GM12865 (cell line): Measurements from ENCODE around the gene SLC27A5.

Experiments
- DNase-seq: peaks from one replicate; pipeline ENCODE4 v3.0.0; 2010; ENCODE audit warnings: low read depth
- H3K4me3 ChIP-seq: 2 replicates; pipeline ENCODE4 v1.5.1; 2011; ENCODE audit warnings: mild to moderate bottlenecking, low read depth, low read length, control low read depth
- TF ChIP-seq, protein P1 (sequence below): IDR thresholded peaks from 2 replicates; pipeline ENCODE4 v1.5.1; 2011; ENCODE audit warnings: low read length, control low read depth, low read depth, inconsistent platforms; ENCODE audit not compliant: insufficient read depth; ENCODE audit errors: missing control alignments

The SLC27A5 gene

DNA sequence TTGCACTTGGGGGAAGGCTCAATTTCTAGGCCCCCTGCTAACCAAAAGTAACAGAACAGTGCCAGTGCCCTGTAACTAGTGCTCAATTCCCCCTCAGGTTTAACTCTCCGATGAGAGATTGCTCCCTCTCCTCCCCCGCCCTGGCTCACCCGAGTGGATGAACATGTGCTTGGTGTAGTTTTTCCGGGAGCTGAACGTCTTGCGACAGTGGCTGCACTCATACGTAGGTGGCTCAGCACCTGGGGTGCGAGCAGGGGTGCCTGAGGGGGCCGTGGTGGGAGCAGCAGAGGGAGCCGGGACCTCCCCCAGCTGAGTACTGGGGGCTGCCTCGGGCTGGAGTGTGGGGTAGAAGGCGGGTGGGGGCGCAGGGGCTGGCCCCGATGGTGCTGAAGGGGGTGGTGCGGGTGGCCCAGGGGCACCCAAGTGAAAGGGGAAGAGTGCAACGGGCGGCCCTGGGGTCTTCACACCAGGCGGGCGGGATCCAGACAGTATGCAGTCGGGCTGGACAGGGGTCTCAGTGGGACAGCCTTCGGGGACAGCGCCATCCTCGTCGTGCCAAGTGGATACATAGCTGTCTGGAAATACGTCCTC, 4.5 kb upstream of the SLC27A5 start:
- no peak for DNase-seq
- no peak overlapping the region for H3K4me3 ChIP-seq
- TF ChIP-seq, protein P1, sequence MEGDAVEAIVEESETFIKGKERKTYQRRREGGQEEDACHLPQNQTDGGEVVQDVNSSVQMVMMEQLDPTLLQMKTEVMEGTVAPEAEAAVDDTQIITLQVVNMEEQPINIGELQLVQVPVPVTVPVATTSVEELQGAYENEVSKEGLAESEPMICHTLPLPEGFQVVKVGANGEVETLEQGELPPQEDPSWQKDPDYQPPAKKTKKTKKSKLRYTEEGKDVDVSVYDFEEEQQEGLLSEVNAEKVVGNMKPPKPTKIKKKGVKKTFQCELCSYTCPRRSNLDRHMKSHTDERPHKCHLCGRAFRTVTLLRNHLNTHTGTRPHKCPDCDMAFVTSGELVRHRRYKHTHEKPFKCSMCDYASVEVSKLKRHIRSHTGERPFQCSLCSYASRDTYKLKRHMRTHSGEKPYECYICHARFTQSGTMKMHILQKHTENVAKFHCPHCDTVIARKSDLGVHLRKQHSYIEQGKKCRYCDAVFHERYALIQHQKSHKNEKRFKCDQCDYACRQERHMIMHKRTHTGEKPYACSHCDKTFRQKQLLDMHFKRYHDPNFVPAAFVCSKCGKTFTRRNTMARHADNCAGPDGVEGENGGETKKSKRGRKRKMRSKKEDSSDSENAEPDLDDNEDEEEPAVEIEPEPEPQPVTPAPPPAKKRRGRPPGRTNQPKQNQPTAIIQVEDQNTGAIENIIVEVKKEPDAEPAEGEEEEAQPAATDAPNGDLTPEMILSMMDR = no peak

DNA sequence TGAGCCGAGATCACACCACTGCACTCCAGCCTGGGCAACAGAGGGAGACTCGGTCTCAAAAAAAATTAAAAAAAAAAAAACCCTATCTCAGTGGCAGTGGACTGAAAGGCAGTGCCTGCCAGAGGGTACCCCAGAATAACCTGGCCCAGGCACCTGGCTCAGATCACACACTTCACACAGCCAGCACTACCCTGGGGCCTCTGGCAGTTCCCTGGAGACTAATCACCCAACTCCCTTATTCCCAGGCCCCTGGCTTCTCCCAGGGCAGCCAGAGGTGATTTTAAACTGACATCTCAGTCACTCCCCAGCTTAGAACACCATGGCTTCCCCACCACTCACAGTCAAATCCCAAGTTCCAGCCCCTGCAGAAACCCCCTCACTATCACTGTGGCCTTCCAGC, 3.5 kb upstream of the SLC27A5 start:
- no peak for DNase-seq
- TF ChIP-seq, protein P1 = no peak
- no peak overlapping the region for H3K4me3 ChIP-seq

DNA sequence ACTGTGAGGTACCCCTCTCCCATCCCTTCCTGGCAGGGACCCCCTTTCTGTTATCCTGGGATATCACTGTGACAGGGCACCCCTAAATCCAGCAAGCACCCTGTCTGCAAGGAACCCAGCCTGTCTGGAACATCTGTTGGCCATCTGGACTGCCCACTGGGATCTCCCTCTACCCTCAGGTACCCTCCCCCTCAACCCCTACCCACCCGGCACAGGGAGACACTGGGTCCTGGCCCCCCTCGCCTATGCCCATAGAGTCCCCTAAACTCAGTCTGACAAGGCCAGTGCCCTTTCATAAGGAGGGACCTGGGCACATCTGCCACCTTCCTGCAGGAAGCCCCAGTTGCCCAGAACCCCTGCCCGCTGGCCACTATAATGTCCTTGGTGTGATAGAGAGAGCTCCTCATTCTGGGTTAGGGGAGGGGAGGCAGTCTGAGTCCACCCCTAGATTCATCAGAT, 2.8 kb upstream of the SLC27A5 start:
- peak overlapping the region; percentile 97 for H3K4me3 ChIP-seq
- no peak for DNase-seq
- TF ChIP-seq, protein P1 = no peak

DNA sequence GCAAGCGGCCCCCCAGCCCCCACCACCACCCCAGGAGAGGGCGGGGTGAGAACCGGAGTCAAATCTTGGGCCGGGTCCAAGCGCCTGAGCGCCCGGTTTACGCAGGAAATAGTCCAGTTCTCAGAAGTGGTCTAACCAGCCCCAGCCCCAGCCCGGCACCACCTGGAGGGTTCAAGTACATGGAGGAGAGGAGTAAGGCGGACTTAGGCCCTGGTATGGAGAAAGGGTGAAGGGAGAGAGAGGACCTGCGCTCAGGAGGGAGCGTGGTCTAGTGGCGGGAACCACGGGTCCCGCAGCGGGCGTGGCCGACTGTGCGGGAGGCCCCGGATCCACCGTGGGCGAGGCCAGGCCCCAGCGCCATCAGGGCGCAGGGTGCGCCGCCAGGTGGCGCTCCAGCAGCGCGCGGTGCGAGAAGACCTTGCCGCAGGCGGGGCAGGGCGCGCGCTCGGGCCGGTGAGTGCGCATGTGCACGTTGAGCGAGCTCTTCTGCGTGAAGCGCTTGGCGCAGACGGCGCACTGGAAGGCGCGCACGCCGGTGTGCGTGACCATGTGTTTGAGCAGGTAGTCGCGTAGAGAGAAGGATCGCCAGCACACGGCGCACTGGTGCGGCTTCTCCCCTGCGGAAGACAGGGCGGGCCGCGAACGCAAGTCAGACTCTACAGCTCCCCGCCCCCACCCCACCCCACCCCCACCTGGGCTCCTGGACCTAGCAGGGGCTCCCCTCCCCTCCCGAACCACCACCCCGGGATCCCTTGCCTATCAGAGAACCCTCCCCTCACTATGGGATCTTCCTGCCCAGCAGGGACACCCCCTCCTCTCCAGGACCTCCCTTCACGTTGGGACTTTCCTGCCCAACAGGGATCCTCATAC, 2.1 kb upstream of the SLC27A5 start:
- TF ChIP-seq, protein P1 = peak; percentile 98
- peak overlapping the region; percentile 97 for H3K4me3 ChIP-seq
- peak; percentile 99 for DNase-seq

DNA sequence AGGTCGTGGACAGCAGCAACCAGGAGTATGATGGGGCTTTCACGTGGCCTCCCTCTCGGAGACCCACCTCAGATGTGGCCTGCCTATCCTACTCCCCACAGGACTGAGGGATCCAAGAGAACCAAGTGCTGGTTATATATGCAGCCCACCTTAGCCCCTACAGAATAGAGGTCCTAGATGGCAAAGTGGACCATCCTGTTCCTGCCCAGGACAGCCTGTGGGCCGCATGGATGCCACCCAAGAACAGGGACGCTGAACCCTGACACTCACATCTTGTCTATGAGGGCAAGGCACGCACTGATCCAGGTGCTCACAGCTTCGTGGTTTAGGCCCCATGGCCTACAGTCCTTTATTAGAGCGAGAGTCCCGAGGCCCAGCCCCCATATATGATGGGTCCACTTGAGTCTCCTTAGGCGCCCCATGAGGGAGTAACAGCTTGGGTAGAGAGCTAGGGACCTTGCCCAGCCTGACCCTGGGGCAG, 1.5 kb upstream of the SLC27A5 start:
- H3K4me3 ChIP-seq = peak overlapping the region; percentile 28
- no peak for DNase-seq
- TF ChIP-seq, protein P1 = no peak

DNA sequence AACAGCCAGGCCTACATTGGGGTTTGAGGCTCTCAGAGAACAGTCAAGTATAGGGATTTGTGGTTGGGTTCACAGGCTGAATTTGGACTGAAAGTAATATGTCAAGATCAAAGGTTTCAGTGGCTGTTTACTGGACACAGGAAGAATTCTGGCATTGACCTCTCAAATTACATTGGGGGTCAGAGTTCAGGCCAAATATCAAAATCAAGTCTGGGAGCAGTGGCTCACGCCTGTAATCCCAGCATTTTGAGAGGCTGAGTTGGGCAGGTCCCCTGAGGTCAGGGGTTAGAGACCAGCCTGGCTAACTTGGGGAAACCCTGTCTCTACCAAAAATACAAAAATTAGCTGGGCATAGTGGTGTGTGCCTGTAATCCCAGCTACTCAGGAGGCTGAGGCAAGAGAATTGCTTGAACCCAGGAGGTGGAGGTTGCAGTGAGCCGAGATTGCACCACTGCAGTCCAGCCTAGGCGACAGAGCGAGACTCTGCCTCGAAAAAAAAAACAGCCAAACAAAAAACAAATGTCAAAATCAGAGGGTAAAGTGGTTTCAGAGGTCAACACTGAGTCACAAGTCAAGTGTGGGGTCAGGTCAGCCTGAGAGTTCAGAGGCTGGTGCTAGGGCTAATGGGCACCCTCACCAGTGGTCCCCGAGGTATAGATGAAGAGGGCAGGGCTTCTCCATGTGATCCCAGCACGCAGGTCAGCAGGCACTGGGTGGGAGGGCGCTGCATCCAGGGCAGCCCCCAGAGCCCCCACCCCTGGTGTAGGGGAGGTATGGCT, 1.5 kb downstream of the SLC27A5 start:
- no peak for DNase-seq
- TF ChIP-seq, protein P1 = no peak
- H3K4me3 ChIP-seq = no peak overlapping the region
